ENCODE measurements around the gene TMEM8B. TPM values are rescaled to one million over a fixed set of nuclear protein-coding genes. Genes with fewer than 3 reads are reported as not detected.
"Not testable (repeated sequence)": the region's sequence is repeated elsewhere in the genome, so short reads cannot be mapped to it uniquely, and the experiment has no call there.

Gene TMEM8B
- total and polyA plus RNA-seq, 5 donors from 2014 or later, result 0.21 to 3.3 (median 1.4) TPM

DNA sequence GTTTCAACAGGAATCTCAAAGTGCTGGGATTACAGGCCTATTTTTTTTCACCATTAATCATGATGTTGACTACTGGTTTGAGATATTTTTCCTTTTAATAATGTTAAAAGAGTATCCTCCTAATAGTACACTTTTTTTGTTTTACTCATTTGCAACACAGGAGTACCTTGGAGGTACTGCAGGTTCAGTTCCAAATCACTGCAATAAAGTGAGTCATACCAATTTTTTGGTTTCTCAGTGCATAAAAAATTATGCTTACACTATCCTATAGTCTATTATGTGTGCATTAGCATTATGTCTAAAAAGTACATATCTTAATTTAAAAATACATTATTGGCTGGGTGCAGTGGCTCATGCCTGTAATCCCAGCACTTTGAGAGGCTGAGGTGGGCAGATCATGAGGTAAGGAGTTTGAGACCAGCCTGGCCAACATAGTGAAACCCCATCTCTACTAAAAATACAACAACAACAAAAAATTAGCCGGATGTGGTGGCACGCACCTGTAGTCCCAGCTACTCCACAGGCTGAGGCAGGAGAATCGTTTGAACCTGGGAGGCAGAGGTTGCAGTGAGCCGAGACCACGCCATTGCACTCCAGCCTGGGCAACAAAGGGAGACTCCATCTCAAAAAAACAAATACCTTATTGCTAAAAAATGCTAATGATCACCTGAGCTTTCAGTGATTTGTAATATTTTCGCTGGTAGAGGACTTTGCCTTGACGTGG, 68.5 kb downstream of the TMEM8B start:
- H3K4me1 Mint-ChIP-seq; ATAC-seq (ENCODE audit: low read depth in 2 of 2); H3K36me3 ChIP-seq (ENCODE audit: control insufficient read depth, insufficient read depth, low read length); H3K27ac Mint-ChIP-seq; H3K9me3 ChIP-seq (ENCODE audit: control insufficient read depth in 2 of 2, low read length in 2 of 2); DNase-seq; H3K4me3 ChIP-seq (ENCODE audit: low read depth, low read length); H3K4me1 ChIP-seq (ENCODE audit: control insufficient read depth, insufficient read depth, low read length, poor library complexity, severe bottlenecking); H3K4me3 Mint-ChIP-seq; H3K27ac ChIP-seq (ENCODE audit: insufficient read depth, low read length, poor library complexity, severe bottlenecking); H3K9me3 Mint-ChIP-seq; H3K36me3 Mint-ChIP-seq: not testable (repeated sequence)
- peaks cover 33% of the 10 kb centered on the region for H3K27me3 ChIP-seq (ENCODE audit: control insufficient read depth, insufficient read depth, low read length)
- H3K27me3 Mint-ChIP-seq, result peaks cover 60% of the 10 kb centered on the region

DNA sequence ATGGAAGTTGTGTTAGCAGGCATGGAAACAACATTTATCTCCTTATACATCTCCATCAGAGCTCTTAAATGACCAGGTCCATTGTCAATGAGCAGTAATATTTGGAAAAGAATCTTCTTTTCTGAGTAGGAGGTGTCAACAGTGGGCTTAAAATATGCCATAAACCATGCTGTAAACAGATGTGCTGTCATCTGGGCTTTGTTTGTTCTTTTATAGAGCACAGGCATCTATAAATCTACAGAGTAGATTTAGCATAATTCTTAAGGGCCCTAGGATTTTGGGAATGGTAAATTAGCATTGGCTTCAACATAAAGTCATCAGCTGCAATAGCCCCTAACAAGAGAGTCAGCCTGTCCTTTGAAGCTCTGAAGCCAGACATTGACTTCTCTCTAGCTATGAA, 69.3 kb downstream of the TMEM8B start:
- no peaks in the 10 kb centered on the region for H3K36me3 Mint-ChIP-seq
- DNase-seq, result no peak
- H3K4me1 ChIP-seq (ENCODE audit: control insufficient read depth, insufficient read depth, low read length, poor library complexity, severe bottlenecking), result peaks cover 4% of the 10 kb centered on the region
- H3K27me3 Mint-ChIP-seq, result peaks cover 61% of the 10 kb centered on the region
- H3K4me3 ChIP-seq (ENCODE audit: low read depth, low read length), result no peak overlapping the region
- H3K9me3 Mint-ChIP-seq, result no peaks in the 10 kb centered on the region
- peaks cover 5 to 6% (median 6%) of the 10 kb centered on the region in 4 donors for H3K4me1 Mint-ChIP-seq
- H3K9me3 ChIP-seq (ENCODE audit: control insufficient read depth in 2 of 2, low read length in 2 of 2), result no peaks in the 10 kb centered on the region
- no peak overlapping the region for H3K27ac ChIP-seq (ENCODE audit: insufficient read depth, low read length, poor library complexity, severe bottlenecking)
- no peak for ATAC-seq (ENCODE audit: low read depth in 2 of 2)
- H3K4me3 Mint-ChIP-seq, result no peak overlapping the region
- no peaks in the 10 kb centered on the region for H3K36me3 ChIP-seq (ENCODE audit: control insufficient read depth, insufficient read depth, low read length)
- H3K27ac Mint-ChIP-seq, result no peak overlapping the region
- peaks cover 30% of the 10 kb centered on the region for H3K27me3 ChIP-seq (ENCODE audit: control insufficient read depth, insufficient read depth, low read length)

DNA sequence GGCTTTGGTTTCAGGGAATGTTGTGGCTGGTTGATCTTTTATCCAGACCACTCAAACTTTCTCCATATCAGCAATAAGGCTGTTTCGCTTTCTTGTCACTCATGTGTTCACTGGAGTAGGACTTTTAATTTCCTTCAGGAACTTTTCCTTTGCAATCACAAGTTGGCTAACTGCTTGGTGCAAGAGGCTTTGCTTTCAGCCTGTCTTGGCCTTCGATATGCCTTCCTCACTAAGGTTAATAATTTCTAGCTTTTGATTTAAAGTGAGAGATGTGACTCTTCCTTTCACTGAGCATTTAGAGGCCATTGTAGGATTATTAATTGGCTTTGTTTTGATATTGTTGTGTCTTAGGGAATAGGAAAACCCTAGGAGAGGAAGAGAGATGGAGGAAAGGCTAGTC, 70.0 kb downstream of the TMEM8B start:
- Histone ChIP-seq H3K27me3 (ENCODE audit: control insufficient read depth, insufficient read depth, low read length) (peaks cover 28% of the 10 kb centered on the region), H3K4me1 (ENCODE audit: control insufficient read depth, insufficient read depth, low read length, poor library complexity, severe bottlenecking) (peaks cover 7% of the 10 kb centered on the region), H3K36me3 (ENCODE audit: control insufficient read depth, insufficient read depth, low read length) (no peaks in the 10 kb centered on the region), H3K4me3 (ENCODE audit: low read depth, low read length) (no peak overlapping the region), H3K27ac (ENCODE audit: insufficient read depth, low read length, poor library complexity, severe bottlenecking) (no peak overlapping the region), H3K9me3 (ENCODE audit: control insufficient read depth in 2 of 2, low read length in 2 of 2) (no peaks in the 10 kb centered on the region)
- DNase-seq (no peak), ATAC-seq (ENCODE audit: low read depth in 2 of 2) (no peak)
- Mint-ChIP-seq H3K36me3 (no peaks in the 10 kb centered on the region), H3K9me3 (no peaks in the 10 kb centered on the region), H3K27ac (no peak overlapping the region), H3K27me3 (peaks cover 54% of the 10 kb centered on the region), H3K4me3 (no peak overlapping the region), H3K4me1 (peaks cover 5 to 7% (median 6%) of the 10 kb centered on the region in 4 donors)

DNA sequence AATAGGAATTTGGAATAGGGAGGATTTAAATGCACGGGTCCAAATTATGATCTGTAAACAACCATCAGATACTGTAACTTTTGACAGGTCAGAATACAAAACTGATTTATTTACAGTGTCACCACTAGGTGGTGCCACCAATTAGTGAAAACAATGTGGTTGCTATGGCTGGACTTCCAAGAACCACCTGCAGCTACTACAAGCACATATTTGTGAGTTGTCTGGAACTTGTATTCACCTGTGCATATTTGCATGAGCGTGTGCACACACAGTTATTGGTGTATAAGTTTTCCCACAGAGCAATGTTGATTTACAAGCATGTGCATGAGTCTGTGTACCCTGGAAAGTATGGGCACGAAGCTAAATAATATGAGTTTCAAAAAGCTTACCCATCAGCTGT, 74.0 kb downstream of the TMEM8B start:
- H3K4me3 Mint-ChIP-seq, result no peak overlapping the region
- peak overlapping the region in 1 of 3 donors; percentile 16 for H3K27ac Mint-ChIP-seq
- H3K27me3 Mint-ChIP-seq, result peaks cover 27% of the 10 kb centered on the region
- DNase-seq (peak; percentile 19 to 73 (median 62)), ATAC-seq (ENCODE audit: low read depth in 2 of 2) (peak; percentile 53 to 59)
- H3K4me1 Mint-ChIP-seq, result peaks cover 5 to 36% (median 12%) of the 10 kb centered on the region in 4 donors
- Histone ChIP-seq H3K27ac (ENCODE audit: insufficient read depth, low read length, poor library complexity, severe bottlenecking) (no peak overlapping the region), H3K4me3 (ENCODE audit: low read depth, low read length) (no peak overlapping the region), H3K9me3 (ENCODE audit: control insufficient read depth in 2 of 2, low read length in 2 of 2) (no peaks in the 10 kb centered on the region), H3K4me1 (ENCODE audit: control insufficient read depth, insufficient read depth, low read length, poor library complexity, severe bottlenecking) (peaks cover 22% of the 10 kb centered on the region), H3K27me3 (ENCODE audit: control insufficient read depth, insufficient read depth, low read length) (peaks cover 14% of the 10 kb centered on the region), H3K36me3 (ENCODE audit: control insufficient read depth, insufficient read depth, low read length) (no peaks in the 10 kb centered on the region)
- no peaks in the 10 kb centered on the region for H3K36me3 Mint-ChIP-seq
- no peaks in the 10 kb centered on the region for H3K9me3 Mint-ChIP-seq

DNA sequence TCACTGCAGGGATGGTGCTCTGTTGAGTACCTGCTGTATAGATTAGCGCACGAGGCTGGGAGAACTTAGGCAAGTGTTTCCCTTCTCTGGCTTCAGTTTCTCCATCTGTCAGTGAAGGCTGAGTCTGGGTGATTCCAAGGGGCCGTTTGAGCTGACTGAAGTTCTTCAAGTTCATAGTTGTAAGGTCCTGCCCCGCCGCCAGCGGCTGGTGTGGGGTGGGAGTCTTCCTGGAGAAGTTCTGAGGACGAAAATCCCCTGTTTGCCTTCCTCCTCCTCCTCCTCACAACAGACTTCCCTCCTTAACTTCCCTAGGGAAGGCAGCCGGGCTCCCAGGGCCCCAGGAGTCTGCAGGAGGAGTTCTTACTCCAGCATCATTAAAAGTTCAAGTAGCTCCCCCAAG, 75.3 kb downstream of the TMEM8B start:
- peaks cover 10% of the 10 kb centered on the region for H3K27me3 ChIP-seq (ENCODE audit: control insufficient read depth, insufficient read depth, low read length)
- Mint-ChIP-seq H3K4me3 (no peak overlapping the region), H3K9me3 (no peaks in the 10 kb centered on the region), H3K36me3 (no peaks in the 10 kb centered on the region), H3K4me1 (peaks cover 10 to 49% (median 18%) of the 10 kb centered on the region in 4 donors), H3K27ac (peak overlapping the region in 1 of 3 donors; percentile 86), H3K27me3 (peaks cover 22% of the 10 kb centered on the region)
- H3K4me3 ChIP-seq (ENCODE audit: low read depth, low read length), result no peak overlapping the region
- H3K36me3 ChIP-seq (ENCODE audit: control insufficient read depth, insufficient read depth, low read length), result no peaks in the 10 kb centered on the region
- H3K9me3 ChIP-seq (ENCODE audit: control insufficient read depth in 2 of 2, low read length in 2 of 2), result no peaks in the 10 kb centered on the region
- DNase-seq (no peak), ATAC-seq (ENCODE audit: low read depth in 2 of 2) (no peak)
- H3K4me1 ChIP-seq (ENCODE audit: control insufficient read depth, insufficient read depth, low read length, poor library complexity, severe bottlenecking), result peaks cover 35% of the 10 kb centered on the region
- H3K27ac ChIP-seq (ENCODE audit: insufficient read depth, low read length, poor library complexity, severe bottlenecking), result no peak overlapping the region

DNA sequence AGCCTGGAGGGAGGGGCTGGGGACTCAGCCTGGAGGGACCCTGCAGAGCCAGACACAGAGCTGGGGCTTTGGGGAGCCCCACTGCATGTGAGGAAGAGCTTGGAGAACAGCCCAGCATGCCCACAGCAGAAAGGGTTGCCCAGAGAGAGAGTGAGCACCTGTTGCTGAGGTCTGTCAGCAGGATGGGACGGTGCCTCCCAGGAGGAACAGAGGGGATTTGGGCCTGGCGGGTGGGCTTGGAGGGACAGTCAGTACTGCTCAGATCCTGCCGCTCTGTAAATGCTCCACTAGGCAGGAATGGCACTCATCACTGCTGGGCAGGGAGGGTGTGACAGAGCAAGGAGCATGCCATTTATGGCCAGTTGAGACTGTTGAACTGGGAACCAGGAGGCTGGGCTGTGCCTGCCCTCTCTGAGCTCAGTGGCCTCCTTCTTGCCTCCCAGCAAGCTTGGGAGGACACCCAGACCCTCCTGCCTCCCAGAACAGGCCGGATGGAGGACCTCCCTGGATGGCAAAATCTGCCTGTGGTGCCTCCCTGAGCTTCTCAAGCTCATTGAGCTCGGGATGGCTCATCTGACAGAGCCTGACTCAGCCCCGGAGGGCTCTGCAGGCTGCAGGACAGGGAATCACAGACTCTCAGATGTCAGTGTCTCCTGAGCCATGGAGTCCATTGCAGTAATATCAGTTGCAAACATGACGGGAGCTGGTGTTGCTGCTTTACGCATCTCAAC, 76.2 kb downstream of the TMEM8B start:
- no peaks in the 10 kb centered on the region for H3K36me3 Mint-ChIP-seq
- peaks cover 13 to 56% (median 21%) of the 10 kb centered on the region in 4 donors for H3K4me1 Mint-ChIP-seq
- no peak overlapping the region for H3K4me3 ChIP-seq (ENCODE audit: low read depth, low read length)
- peak overlapping the region in 2 of 3 donors; percentile 62 to 86 for H3K27ac Mint-ChIP-seq
- no peaks in the 10 kb centered on the region for H3K36me3 ChIP-seq (ENCODE audit: control insufficient read depth, insufficient read depth, low read length)
- H3K27me3 Mint-ChIP-seq, result peaks cover 17% of the 10 kb centered on the region
- H3K4me3 Mint-ChIP-seq, result peak overlapping the region in 1 of 4 donors; percentile 64
- H3K27ac ChIP-seq (ENCODE audit: insufficient read depth, low read length, poor library complexity, severe bottlenecking), result no peak overlapping the region
- peaks cover 10% of the 10 kb centered on the region for H3K27me3 ChIP-seq (ENCODE audit: control insufficient read depth, insufficient read depth, low read length)
- H3K9me3 ChIP-seq (ENCODE audit: control insufficient read depth in 2 of 2, low read length in 2 of 2), result no peaks in the 10 kb centered on the region
- DNase-seq (no peak), ATAC-seq (ENCODE audit: low read depth in 2 of 2) (no peak)
- peaks cover 43% of the 10 kb centered on the region for H3K4me1 ChIP-seq (ENCODE audit: control insufficient read depth, insufficient read depth, low read length, poor library complexity, severe bottlenecking)
- H3K9me3 Mint-ChIP-seq, result no peaks in the 10 kb centered on the region

DNA sequence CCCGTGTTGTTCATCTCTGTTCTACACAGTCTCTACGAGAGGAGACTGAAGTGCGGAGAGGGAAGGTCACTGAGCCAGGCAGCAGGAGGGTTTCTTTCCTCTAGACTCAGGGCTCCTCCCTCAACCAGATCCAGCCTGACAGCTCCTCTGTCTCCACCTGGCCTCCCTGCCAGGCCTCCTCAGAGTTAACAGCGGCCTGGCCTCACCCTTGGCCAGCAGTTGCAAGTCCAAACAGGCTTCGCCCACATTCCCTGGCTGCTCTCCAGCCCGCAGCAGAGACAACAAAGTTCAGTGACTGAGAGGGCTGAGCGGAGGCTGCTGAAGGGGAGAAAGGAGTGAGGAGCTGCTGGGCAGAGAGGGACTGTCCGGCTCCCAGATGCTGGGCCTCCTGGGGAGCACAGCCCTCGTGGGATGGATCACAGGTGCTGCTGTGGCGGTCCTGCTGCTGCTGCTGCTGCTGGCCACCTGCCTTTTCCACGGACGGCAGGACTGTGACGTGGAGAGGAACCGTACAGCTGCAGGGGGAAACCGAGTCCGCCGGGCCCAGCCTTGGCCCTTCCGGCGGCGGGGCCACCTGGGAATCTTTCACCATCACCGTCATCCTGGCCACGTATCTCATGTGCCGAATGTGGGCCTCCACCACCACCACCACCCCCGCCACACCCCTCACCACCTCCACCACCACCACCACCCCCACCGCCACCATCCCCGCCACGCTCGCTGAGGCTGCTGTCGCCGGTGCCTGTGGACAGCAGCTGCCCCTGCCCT, 77.1 kb downstream of the TMEM8B start, which contains the start of gene HRCT1:
TSS of gene HRCT1 (plus strand) at position 291 of the 768 bp plus-strand sequence. CDS start at position 377, 86 bp downstream.
- Mint-ChIP-seq H3K4me3 (peak within 1 kb of the TSS in 1 of 4 donors; percentile 64), H3K9me3 (no peaks in the 10 kb centered on the region), H3K36me3 (no peaks in the 10 kb centered on the region), H3K27me3 (peaks cover 17% of the 10 kb centered on the region), H3K4me1 (peaks cover 18 to 65% (median 27%) of the 10 kb centered on the region in 4 donors), H3K27ac (peak within 1 kb of the TSS; percentile 48 to 86 (median 62))
- Histone ChIP-seq H3K4me3 (ENCODE audit: low read depth, low read length) (no peak within 1 kb of the TSS), H3K27me3 (ENCODE audit: control insufficient read depth, insufficient read depth, low read length) (peaks cover 7% of the 10 kb centered on the region), H3K36me3 (ENCODE audit: control insufficient read depth, insufficient read depth, low read length) (no peaks in the 10 kb centered on the region), H3K4me1 (ENCODE audit: control insufficient read depth, insufficient read depth, low read length, poor library complexity, severe bottlenecking) (peaks cover 52% of the 10 kb centered on the region), H3K27ac (ENCODE audit: insufficient read depth, low read length, poor library complexity, severe bottlenecking) (no peak within 1 kb of the TSS), H3K9me3 (ENCODE audit: control insufficient read depth in 2 of 2, low read length in 2 of 2) (no peaks in the 10 kb centered on the region)
- ATAC-seq (ENCODE audit: low read depth in 2 of 2) (no peak), DNase-seq (no peak)

All from CD4-positive, CD25-positive, alpha-beta regulatory T cell (primary cell).